NCI-H82 (cell line): Measurements from ENCODE around the gene PAXX.
A peak's percentile ranks its signal among the peaks of the same experiment; 100 is the strongest.

ENCODE experiments used
- DNase-seq: peaks from one replicate; lab custom pipeline; 2025; lab: John Stamatoyannopoulos, UW

PAXX gene

GRCh38 chr9:136968333-136969127 is 23.7 kb upstream of the PAXX start:
- no peak for DNase-seq

- no peak for DNase-seq
Measured at GRCh38 chr9:136969150-136969549, 23.1 kb upstream of the PAXX start.

- no peak for DNase-seq
Measured at GRCh38 chr9:136969774-136970173, 22.4 kb upstream of the PAXX start.

- no peak for DNase-seq
Measured at GRCh38 chr9:136970361-136970760, 21.9 kb upstream of the PAXX start.

- no peak for DNase-seq
Measured at GRCh38 chr9:136971746-136972145, 20.5 kb upstream of the PAXX start.

GRCh38 chr9:136972335-136972734 is 19.9 kb upstream of the PAXX start:
- no peak for DNase-seq

- DNase-seq = no peak
Measured at GRCh38 chr9:136972743-136973142, 19.5 kb upstream of the PAXX start.

- no peak for DNase-seq
Measured at GRCh38 chr9:136973618-136974617, 18.3 kb upstream of the PAXX start.

- DNase-seq = no peak
Measured at GRCh38 chr9:136974817-136975535, 17.2 kb upstream of the PAXX start.

- no peak for DNase-seq
Measured at GRCh38 chr9:136975644-136976043, 16.6 kb upstream of the PAXX start.

GRCh38 chr9:136977223-136977622 is 15.0 kb upstream of the PAXX start, which contains the start of gene PTGDS:
TSS of gene PTGDS (plus strand) at chr9:136977504. CDS start at chr9:136977579, 75 bp downstream.
- DNase-seq = no peak

- DNase-seq = no peak
Measured at GRCh38 chr9:136977649-136978072, 14.6 kb upstream of the PAXX start.

- DNase-seq = peak; percentile 88
Measured at GRCh38 chr9:136978073-136978864, 14.0 kb upstream of the PAXX start.

- DNase-seq = no peak
Measured at GRCh38 chr9:136978865-136979544, 13.2 kb upstream of the PAXX start.

- peak; percentile 27 for DNase-seq
Measured at GRCh38 chr9:136979769-136980587, 12.2 kb upstream of the PAXX start.

- DNase-seq = no peak
Measured at GRCh38 chr9:136980669-136981478, 11.3 kb upstream of the PAXX start.

- no peak for DNase-seq
Measured at GRCh38 chr9:136981588-136982231, 10.5 kb upstream of the PAXX start.
